Body of pancreas (tissue), 4 donors: Measurements from ENCODE around the gene CNTNAP2.

ENCODE experiments used
- CTCF ChIP-seq, 7 experiments: fragments of 450-650 bp in 4 of 7; fragments of 200-600 bp in 3 of 7; sonication (generic) in 3 of 7; IDR thresholded peaks; one replicate each; pipeline ENCODE4 v1.5.1; 2016 to 2019; ENCODE audit warnings: antibody characterized with exemption in 7 of 7
- POLR2A ChIP-seq, 3 donors: fragments of 450-650 bp; IDR thresholded peaks; one replicate each; pipeline ENCODE4 v1.6.1; 2016; ENCODE audit warnings: antibody characterized with exemption in 3 of 3, mild to moderate bottlenecking in 2 of 3

DNA sequence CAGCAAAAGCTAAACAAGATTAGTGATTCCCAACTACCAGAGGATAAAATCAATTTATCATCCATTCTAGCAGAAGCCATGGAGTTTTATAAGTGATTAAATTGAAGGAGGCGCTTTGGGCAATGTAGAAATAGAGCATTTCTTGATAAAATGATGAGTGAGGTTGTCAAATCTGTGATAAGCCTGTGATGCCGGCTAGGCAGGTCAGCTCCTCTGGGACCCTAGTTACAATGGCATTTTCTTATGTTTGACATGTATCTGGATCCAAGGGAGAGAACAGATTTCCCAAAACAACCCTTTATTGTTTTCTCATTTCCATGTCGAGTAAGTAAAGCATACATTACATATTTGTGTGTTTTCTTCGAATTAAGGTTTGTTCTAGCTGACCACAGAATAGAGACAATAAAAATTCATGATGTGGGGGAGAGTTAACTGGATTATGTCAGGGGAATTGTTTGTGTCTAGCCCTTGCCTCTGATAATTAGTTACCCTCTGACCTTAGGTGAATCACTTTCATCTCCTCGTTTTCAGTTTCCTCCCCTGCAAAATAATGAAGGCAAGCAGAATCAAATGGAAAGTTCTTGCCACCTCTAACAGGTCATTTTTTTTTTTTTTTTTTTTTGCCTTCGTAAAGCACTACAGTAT, 378.5 kb downstream of the CNTNAP2 start:
- TF ChIP-seq CTCF (IDR thresholded peaks at IDR 0.05), result no peak
- no peak for TF ChIP-seq POLR2A (IDR thresholded peaks at IDR 0.05)
